ENCODE results near the gene HMGN4.

DNA sequence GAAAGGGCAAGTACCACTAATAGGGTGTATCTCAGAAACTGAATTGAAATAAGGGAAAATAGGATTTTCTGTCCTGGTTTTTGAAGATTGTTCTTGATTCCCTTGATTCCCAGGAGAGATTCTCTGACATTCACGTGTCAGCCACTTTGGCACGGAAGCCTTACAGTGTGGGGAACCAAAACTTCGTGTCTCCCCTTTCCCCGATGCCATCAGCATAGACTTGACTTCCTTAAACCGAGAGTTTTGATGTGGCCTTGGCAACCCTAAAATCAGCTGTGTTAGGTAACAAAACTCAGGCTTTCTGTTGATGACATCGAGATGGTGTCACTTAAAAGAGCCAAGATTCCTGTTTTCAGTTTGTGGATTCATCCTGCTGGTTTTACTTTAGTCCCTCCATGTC is 7.5 kb downstream of the HMGN4 start:
- TF ChIP-seq MXI1 (conservative IDR thresholded peaks at IDR 0.05; ENCODE audit: poor library complexity, severe bottlenecking) = no peak
- no peak for TF ChIP-seq CTCF (IDR thresholded peaks at IDR 0.05; ENCODE audit: poor library complexity, severe bottlenecking)
- TF ChIP-seq EZH2 (IDR thresholded peaks at IDR 0.05; ENCODE audit: borderline replicate concordance, insufficient read depth, low read length, poor library complexity, severe bottlenecking) = no peak
- TF ChIP-seq, protein P1, sequence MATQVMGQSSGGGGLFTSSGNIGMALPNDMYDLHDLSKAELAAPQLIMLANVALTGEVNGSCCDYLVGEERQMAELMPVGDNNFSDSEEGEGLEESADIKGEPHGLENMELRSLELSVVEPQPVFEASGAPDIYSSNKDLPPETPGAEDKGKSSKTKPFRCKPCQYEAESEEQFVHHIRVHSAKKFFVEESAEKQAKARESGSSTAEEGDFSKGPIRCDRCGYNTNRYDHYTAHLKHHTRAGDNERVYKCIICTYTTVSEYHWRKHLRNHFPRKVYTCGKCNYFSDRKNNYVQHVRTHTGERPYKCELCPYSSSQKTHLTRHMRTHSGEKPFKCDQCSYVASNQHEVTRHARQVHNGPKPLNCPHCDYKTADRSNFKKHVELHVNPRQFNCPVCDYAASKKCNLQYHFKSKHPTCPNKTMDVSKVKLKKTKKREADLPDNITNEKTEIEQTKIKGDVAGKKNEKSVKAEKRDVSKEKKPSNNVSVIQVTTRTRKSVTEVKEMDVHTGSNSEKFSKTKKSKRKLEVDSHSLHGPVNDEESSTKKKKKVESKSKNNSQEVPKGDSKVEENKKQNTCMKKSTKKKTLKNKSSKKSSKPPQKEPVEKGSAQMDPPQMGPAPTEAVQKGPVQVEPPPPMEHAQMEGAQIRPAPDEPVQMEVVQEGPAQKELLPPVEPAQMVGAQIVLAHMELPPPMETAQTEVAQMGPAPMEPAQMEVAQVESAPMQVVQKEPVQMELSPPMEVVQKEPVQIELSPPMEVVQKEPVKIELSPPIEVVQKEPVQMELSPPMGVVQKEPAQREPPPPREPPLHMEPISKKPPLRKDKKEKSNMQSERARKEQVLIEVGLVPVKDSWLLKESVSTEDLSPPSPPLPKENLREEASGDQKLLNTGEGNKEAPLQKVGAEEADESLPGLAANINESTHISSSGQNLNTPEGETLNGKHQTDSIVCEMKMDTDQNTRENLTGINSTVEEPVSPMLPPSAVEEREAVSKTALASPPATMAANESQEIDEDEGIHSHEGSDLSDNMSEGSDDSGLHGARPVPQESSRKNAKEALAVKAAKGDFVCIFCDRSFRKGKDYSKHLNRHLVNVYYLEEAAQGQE (IDR thresholded peaks at IDR 0.05; ENCODE audit: borderline replicate concordance) = no peak
- no peak for TF ChIP-seq TAF1 (IDR thresholded peaks at IDR 0.05; ENCODE audit: low read depth)
- no peak for TF ChIP-seq EP300 (conservative IDR thresholded peaks at IDR 0.05; ENCODE audit: poor library complexity, severe bottlenecking)

Data from neural cell (in vitro differentiated cells).